NCI-H2081 treated with DMSO at 0.1 percent for 48 hours (cell line): ENCODE data around the gene MAGEA11.
"Not testable (repeated sequence)": the region's sequence is repeated elsewhere in the genome, so short reads cannot be mapped to it uniquely, and the experiment has no call there.

Experiments used
- DNase-seq: peaks from one replicate; lab custom pipeline; 2025; lab: John Stamatoyannopoulos, UW

The MAGEA11 gene

GRCh38 chrX:149717803-149718202, 5.9 kb downstream of the MAGEA11 start:
- DNase-seq = no peak

DNA sequence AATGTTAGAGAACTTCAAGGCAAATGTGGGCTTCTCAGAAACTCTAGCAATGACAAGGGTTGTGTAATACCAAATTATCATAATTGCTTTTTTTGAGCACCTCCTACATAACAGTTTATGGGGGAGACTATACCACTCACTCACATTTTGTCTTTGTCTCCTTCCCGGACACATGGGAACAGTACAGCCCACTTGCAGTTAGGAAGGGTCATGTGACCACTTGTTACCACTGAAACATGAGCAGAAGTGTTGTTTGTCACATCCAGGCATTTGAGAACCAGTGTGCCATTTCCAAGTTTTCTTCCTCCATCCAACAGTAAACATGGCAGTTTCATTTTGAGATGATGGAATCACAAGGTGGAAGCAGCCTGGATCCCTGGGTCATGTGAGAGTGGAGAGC, 6.9 kb downstream of the MAGEA11 start:
- no peak for DNase-seq

DNA sequence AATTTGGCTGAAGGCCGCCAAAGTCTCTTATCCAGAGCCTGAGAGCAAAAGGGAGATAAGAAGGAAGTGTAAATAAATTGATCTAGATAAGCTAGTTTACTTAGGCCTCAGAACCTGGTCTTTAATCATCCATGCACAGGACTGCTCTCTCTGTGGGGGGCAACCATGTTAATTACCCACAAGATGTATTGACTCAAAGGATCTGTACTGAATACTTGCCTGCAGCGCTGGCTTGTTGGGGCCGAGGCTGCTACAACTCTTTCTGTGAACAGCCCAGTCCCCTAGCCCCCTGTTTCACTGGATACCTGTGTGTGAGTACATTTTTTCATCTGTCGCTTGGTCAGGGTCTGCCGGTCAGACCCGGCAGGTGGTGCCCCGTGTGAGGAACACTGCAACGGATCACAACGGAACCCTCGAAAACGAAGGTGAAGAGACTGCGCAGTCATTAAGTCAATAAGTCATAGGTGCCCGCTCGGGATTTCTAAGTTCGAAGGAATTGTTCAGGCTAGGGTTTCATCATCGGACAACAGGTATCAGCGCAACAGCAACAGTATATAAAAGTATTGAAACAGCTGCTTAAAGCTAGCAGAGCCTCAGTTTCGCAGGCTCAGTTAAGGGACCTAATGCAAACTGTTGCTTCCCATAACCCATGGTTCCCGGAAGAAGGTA, 8.3 kb downstream of the MAGEA11 start:
- DNase-seq = no peak

DNA sequence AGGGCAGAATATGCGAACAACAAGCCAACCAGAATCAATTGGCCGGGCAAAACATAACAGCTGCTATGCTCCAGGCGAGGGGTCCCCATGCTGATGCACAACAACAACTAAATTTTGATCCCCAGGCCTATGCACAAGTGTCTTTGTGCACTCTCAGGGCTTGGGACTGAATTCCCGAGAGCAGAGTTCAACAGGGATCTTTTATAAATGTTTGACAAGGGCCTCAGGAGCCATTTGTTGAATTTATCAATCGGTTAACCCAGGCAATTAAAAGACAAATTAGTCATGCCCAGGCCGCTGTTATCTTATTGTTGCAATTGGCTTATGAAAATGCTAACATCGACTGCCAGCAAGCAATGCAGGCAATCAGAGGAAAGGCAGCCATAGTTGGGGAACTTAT, 9.4 kb downstream of the MAGEA11 start:
- not testable (repeated sequence) for DNase-seq

DNA sequence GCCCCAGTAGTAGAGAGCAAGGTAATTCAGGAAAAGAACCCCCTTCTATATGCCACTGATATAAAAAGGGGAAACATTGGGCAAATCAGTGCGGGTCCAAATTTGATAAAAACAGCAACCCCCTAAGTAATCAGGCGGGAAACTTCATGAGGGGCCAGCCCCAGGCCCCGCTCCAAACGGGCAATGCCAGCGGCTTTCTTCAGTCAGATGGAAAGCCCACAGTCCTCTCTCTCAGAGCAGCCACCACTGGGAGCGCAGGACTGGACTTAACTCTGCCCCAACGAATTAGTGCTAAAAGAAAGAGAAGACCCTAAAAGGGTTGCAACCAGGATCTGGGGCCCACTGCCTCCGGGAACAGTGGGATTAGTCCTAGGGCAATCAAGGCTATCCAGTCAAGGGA, 9.9 kb downstream of the MAGEA11 start:
- DNase-seq = no peak

GRCh38 chrX:149723583-149724118, 11.8 kb downstream of the MAGEA11 start:
- not testable (repeated sequence) for DNase-seq

- DNase-seq = not testable (repeated sequence)
These were observed 15.4 kb downstream of the MAGEA11 start for GRCh38 chrX:149727308-149727707.

GRCh38 chrX:149742269-149742668, 30.4 kb downstream of the MAGEA11 start:
- not testable (repeated sequence) for DNase-seq

DNA sequence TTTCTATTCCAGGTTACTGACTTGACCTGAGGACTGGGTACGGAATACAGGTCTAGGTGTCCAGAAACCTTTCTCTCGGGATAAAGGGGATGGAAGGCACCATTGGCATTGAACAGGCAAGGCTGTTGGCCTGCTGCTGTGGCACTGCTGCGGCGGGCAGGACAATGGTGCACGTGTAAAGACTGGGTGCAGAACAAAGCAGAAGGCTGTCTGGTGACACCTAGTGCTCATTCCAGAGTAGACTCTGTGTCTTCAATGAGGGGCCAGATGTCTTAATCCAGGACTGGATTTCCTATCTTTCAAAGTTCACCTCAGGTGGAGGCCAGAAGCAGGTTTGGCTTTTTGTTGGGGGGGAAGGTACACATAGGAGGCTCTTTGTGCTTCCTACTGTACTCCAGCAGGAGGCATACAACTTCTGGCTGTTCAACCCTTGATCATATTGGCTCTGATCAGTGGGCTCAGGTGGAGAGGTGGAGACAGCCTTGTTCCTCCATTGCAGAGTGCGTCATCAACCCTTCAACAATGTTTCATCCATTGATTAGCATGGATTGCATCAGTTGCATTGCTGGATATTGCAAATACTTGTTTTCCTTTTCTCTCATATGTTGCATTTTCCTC, 34.6 kb downstream of the MAGEA11 start:
- not testable (repeated sequence) for DNase-seq

DNA sequence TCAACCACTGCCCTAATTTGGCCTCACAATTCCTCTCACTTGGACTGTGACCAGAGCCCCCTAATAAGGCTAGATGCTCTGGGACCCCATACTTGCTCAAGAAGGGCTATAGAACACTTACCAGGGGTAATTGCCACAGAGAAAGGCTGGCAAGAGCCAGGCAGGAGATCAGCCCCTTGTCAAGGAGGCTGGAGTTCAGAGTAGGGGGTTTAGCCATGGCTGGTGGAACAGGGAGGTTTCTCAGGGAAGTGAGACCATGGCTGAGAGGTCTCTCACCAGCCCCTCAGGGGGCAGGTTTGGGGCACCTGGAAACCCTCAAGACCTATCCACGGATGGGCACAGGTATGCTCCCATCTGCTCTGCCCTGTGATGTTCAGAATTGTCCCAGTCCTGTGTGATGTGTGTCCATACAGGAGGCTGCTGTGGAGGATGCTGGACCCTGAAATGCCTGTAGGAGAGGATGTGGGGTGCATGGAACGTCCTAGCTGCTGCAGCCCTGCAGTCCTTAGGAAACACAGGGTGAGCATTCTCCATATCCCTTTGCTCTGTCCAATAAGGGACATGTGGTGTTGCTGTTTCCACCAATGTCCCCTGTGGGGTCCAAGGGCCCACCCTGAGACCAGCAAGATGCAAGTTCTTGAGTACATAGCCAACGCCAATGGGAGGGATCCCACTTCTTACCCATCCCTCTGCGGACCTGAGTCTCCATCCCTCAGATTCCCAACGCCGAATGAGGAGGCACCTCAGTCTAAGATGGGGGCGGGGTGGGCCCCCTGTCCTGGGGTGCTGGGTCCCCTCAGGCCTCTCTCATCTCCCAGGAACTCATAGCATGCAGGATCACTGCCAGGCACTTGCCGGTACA, 45.6 kb downstream of the MAGEA11 start:
- DNase-seq = no peak

- DNase-seq = no peak
These were observed 46.3 kb downstream of the MAGEA11 start for GRCh38 chrX:149758068-149758714.

DNA sequence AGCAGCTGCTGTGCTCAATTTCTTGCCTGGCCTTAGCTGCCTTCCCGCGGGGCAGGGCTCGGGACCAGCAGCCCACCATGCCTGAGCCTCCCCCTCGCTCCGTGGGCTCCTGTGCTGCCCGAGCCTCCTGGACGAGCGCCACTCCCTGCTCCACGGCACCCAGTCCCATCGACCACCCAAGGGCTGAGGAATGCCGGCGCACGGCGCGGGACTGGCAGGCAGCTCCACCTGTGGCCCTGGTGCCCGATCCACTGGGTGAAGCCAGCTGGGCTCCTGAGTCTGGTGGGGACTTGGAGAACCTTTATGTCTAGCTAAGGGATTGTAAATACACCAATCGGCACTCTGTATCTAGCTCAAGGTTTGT, 46.8 kb downstream of the MAGEA11 start:
- not testable (repeated sequence) for DNase-seq

DNA sequence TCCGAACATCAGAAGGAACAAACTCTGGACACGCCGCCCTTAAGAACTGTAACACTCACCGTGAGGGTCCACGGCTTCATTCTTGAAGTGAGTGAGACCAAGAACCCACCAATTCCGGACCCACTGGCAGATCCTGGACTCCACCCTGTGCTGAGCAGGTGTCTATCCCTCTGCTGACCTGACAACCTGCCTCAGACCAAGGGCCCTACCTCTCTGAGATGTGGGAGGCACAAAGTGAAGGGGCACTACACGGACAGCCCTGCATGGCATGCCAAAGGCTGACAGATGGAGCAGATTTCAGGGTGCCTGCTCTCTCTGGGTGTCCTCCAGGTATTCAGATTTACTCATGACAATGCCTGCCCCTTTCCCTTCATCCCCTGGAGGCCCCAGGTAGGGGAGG, 48.0 kb downstream of the MAGEA11 start:
- DNase-seq = no peak

- no peak for DNase-seq
These were observed 49.1 kb downstream of the MAGEA11 start for GRCh38 chrX:149760965-149761364.

GRCh38 chrX:149761858-149762674, 50.2 kb downstream of the MAGEA11 start:
- DNase-seq = not testable (repeated sequence)

DNA sequence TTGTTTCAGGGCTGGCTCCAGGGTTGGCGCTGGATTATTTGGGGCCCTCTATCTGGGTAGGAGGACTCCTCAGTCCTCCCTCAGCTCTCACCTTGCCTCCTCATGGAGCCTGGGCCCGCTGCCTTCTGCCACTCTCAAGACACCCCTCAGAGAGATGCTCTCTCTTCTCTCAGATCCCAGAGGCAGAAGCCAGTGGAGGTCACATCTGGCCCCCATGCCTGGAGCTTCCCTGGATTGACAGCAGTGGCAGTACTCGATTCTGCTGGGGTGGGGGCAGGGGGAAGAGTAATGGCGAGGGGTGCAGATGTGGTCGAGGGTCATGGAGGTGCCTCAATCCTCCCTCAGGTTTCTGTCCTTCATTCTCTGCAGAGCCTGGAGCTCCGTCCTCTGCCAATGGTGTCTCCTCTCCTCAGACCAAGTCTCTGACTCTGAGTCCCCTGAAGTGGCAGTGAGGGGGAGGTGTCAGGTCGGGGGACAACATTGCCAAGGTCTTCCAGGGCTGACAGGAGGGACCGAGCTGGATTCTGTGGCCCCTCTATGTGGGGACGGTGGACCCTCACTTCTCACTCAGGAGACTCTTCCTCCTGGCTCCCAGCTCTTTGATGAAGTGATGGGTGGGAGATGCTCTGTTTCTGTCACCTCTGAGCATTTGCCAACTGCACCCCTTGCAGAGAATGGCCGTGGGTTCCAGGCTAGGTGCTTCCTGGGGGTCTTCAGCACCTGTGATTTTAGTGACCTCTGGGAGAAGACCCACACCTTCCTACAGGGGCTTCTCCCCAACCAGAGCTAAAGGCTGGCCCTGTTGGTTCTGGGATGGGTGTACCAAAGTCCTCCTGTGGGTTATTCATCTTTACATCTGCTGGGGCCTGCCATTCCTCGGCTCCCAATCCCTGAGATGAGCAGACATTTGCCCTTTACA, 51.1 kb downstream of the MAGEA11 start:
- DNase-seq = no peak
